ENCODE data around the gene TOM1. TPM values are rescaled to one million over a fixed set of nuclear protein-coding genes. Genes with fewer than 3 reads are reported as not detected.

Gene TOM1
- total RNA-seq, 1 donor from 2014 or later = 53.0 TPM

DNA sequence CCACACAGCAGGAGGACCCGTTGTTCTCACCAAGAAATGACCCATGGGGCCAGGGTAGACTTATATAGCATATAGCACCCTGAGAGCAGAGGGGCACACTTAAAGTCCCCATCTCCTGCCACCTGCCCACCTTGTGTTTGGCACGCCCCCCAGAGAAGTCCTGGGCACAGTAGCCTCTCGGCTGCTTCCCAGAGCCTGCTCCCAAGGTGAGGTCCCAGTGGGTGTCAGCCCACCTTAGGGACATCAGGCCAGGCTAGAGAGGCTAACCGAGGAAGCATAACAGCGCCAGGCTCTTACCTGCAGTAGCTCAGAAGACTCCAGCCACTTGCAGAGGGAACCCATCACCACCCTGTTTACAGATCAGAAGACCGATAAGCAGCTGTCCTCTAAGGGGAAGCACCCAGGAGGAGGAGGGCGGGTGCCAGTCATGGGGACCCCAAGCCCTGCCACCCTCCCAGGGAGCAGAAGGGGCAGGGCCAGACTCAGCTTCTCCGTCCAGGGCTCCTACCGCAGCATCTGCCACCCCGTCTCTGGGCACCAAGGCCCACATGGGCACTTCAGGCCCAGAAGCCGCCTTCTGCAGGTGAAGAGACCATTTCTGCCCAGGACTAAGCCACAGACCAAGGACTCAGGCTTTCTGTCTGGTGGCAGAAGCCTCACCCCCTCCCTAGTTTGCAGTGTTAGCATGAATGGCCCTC, 46.3 kb downstream of the TOM1 start:
- DNase-seq (ENCODE audit: low spot score) = no peak

DNA sequence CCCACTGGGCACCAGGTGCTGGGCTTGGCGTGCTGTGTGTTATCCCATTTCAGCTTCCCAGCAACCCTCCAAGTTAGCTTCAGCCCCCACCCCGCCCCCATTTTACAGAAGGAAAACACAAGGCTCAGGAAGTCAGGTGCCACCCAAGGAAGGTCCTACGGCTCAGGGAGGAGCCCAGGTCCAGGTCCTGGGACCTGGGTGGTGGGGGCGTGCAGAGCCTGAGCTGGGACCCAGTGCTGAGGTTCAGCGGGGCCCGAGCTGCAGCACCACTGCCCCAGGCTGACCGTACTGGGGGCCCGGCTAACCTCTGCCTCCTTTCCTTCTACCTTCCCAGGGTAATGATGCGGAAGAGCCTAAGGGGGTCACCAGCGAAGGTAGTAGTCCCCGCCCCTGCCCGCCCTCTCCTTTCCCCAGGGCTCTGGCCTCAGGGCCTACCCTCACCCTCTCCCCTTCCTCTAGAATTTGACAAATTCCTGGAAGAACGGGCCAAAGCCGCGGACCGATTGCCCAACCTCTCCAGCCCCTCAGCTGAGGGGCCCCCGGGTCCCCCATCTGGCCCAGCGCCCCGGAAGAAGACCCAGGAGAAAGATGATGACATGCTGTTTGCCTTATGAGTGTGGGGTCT, 47.0 kb downstream of the TOM1 start:
- DNase-seq (ENCODE audit: low spot score) = no peak

DNA sequence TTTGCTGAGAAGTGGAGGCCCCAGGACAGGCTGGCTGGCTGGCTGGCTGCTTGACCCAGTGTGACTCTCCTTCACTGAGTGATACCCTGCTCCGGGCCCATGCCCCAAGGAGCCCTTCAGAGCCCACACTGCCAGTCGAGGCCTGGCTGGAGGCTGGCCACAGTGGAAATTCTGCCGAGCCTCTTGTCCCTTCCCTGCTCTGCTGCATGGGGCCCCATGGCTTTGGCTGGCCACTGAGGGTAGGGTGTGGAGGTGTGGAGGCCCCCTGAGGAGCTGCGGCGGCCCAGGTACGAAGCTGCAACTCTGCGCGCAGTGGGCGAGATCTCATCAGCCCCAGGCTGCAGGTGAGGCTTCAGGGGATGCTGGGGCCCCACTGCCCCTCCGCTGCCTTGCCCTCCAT, 47.8 kb downstream of the TOM1 start:
- no peak for DNase-seq (ENCODE audit: low spot score)

DNA sequence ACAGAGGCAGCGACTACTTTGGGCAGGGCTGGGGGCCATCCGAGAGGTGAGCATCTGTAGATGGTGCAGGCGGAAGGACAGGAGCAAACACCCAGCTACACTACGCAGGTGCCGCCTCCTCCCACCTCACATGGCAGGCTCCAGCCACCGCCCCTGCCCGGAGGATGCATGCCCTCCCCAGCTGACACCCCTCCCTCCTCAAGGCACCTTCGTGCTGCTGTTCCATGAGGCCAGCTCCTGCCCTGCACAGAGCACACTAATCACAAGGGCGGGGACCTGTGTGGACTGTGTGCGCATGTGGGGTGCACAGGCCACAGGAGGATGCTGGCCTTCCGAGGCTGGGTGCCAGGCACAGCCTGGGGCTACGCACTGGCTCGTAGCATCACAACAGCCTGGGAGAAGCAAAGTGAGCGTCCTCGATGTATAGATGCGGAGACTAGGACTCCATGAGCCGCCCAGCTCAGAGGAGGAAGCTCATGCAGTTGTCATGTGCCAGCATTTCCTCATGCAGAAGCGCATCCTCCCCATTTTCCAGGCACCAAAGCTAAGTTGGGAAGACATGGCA, 48.4 kb downstream of the TOM1 start:
- no peak for DNase-seq (ENCODE audit: low spot score)

DNA sequence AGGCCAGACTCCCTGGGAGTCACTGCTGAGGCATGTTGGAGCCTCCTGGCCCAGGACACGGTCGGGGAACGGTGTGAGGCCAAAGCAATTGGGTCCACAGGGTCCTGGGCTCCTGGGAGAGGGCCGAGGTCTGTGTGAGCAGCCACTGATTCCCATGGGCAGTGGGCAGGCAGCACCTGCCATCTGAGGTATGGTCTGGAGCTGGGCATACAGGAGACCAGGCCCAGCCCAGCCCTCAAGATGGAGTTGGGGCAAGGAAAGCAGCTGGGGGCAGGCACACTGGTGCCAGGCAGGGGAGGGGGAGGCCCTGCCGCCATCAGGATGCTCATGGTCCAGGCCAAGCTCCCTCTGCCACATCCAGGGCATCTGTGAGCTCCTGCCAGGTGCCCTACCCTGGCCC, 49.0 kb downstream of the TOM1 start:
- no peak for DNase-seq (ENCODE audit: low spot score)

DNA sequence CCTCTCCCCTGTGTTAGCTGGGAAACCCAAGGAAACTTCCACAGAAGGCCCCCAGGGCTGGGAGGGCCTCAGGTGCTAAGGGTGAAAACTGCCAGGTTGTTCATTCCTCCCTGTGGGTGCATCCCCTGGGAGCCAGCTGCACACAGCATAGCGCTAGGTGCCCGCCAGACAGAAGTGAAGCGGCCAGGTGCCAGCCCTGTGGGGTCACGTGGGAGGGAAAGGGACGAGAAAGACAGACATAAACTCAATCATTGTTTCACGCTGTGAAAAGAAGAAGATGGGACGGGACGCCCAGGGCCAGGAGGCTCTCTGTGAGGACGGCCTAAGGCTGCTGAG, 49.6 kb downstream of the TOM1 start:
- DNase-seq (ENCODE audit: low spot score) = no peak

DNA sequence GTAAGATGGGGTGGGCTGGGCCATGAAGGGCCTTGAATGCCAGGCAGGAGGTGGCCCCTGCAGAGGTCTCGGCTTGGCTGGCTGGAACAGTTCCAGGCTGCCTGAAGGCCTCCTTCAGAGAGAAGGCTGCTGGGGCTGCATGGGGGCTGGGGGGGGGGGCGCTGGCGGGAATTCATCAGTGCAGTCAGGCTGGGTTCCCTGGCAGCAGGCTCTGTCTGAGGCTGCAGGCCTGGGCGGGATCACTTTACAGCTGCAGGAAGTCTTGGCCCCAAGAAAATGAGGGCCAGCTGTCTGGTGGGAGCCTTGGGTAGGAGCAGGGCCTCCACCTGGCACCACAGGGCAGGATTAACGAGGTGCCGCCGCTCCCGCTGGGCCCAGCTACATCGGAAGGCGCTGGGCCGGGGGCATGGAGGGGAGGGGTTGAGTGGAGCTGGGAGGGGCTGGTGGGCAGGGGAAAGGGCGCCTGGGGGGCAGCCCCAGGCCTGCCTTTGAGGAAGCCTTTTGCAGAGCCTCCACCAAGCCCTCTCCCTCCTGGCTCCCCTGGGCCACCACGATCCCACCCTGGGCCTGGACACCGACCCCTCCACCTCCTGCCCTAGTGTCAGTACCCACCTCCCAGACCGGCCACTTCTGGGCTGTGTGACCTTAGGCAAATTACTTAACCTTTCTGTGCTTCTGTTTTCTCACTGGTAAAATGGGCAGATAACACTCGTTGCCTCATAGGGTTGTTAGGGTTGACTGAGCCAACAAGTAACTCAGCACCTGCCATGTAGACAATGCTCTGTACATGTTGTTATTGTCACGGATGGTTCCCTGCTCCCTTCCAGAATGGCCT, 50.2 kb downstream of the TOM1 start:
- peak; percentile 81 for DNase-seq (ENCODE audit: low spot score)

DNA sequence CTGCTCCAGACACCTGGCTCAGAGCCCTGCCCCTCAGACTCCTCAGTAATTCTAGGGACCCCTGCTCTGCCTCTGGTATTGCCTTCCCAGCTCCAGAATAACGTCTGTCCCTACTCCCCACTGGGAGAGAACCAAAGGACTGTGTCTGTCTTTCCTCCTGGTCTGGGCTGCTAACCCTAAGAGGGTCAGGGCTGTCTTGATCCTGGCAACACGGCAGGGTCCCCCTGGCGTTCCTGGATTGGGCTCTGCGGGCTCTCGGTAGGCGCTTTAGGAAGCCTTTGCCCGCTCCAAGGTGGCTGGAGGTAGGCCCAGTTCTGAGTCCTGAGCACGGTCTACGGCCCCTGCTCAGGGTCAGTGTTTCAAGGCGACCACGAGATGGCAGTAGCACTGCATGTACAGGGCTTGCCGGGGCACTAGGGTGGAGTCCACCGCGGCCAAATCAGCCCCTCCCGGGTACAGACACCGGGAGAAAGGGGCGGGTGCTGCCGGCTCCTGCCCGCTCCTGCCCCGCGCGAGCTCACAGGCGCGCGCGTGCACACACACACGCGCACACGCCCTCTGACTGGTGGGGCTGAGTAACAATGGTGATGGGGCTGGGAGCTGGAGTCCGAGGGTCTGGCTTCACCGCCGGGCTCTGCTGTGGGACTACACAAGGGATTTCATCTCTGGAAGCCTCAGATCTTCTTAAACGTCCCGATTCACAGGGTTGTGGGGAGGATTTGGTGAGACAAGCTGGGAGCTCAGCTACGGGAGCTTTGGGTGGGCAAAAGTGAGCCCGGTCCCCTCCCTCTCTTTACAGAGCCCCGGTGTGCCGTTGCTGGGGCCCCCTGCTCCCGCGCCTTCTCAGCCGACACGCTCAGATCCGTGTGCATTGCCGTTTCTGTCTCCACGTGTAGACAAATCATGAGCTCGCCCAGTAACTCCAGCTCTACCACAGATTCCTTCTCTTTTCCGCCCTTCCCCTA, 51.1 kb downstream of the TOM1 start:
- DNase-seq (ENCODE audit: low spot score) = peak; percentile 96

DNA sequence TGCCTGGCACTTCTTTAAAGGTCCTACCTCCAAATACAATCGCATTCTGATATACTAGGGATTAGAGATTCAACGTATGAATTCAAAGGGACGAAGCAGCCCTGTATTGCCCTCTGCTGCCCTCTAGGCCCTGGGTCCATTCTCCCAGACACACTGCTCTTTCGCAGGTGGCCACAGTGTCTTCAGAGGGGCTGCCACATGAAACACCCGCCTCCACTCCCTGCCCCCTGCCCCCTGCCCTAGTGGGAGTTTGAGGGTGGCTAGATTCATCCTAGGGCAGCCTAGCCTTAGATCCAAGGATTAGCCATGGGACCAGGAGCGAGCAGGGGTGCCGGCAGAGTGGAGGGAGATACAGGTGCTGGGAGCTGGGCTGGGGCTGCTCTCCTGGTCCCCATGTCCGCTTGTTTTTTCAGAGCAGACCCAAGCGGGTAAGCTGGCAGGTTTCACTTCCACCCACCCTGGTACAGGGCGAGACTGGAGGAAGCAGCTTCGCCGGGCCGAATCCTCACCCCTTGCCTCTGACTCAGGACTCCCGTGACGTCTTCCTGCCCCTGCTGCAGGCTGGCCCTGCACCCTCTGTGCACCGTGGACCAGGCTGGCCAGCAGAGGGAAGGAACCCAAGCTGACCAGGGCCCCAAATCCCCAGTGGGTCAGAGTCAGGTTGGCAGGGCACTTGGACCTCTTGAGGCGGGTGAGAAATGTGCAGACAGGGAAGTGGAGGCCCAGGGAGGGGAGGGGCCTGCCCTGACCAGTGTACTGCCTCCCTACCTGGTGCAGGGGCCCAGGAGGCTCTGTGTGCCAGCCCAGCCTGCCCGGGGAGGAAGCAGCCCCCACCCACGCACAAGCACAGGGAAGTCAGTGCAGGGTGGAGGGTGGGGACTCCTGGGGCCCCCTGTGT, 52.8 kb downstream of the TOM1 start:
- peak; percentile 64 for DNase-seq (ENCODE audit: low spot score)

DNA sequence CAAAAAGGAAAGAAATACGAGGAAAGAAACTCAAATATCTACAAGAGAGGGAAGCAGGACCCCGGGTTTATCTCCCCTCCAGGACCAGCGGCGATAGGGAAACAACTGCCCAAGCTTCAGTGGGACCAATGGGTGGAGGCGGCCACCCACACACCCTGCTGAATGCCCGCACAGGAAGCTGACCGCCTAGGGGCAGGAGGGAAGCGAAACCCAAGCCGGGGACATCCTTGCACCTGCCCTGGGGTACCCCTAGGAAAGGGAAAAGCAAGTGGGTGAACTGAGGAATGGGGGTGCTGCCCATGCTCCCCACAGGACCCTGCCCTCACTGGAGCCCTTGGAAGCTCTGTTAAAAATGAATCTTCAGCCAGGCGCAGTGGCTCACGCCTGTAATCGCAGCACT, 53.6 kb downstream of the TOM1 start:
- no peak for DNase-seq (ENCODE audit: low spot score)

DNA sequence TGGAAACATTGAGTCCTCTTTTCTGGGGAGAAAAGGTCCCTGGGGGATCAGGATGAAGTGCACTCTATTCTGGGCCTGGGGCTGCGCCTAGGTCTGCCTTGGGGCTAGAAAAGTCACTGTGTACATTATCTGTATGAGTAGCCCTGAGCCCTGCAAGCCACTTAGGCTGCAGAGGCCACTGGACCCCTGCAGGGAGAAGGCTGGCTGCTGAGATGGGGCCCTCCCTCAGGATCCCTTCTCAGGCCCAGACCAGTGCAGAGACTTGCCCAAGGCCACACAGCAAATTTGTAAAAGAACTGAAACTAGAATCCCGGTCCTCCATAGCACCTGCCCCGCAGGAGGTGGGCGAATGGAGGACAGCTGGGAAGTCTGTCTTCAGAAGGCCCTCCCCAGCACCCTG, 54.4 kb downstream of the TOM1 start:
- no peak for DNase-seq (ENCODE audit: low spot score)

DNA sequence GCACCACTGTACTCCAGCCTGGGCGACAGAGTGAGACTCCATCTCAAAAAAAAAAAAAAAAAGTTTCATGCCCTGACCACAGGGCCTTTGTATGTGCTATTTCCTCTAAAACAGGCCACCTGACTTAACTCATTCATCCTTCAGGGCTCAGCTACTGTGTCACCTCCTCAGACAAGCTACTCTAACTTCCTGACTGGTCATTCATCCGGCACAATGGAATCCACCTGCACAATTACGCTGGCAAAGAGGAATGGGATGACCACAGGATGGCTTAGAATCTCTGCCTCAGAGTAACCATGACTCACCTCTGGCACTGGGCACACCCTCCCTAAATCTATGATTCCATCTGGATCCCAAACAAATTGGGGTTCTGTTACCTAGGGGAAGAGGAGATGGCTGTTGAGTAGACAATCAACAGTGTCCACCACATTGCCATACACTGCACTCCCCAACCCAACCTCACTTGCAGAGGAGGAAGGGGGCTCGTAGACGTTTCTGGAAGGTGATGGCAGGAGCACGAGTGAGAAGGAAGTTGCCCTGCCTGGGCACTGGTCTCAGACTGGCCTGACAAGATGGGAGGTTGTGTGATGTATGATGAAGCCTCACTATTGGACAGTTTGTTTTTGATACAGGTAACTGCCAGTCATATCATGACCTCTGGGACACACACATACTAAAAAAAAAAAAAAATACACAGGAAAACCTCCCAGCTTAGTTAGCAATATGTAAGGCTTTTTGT, 58.4 kb downstream of the TOM1 start:
- no peak for DNase-seq (ENCODE audit: low spot score)

DNA sequence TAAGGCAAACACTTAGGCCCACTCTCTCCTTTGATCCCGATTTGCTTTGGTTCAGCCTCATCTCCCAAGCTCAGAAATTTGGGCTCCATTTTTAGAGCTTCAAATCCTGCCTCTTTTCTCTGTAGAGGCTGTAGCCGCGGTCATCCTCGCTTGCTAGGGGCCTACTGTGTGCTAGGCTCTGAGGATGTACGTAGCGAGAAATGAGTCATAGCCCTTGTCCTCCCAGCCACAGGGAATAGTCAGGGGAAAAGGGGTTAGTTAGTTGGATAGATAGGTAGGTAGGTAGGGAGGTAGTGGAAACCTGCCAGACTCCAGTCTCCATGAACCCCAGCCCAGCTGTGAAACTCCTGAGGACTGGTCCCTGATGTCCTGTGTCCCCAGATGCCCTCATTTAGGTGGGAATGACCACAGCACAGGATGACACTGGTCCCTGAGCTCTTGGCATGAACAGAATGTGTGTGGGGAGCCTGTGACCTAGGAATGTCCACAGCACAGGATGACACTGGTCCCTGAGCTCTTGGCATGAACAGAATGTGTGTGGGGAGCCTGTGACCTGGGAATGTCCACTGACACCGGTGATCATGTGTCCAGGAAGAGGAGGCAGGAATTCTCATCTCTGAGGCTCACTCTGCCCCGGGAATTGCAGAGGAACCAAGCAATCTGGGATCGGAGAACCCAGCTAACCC, 59.8 kb downstream of the TOM1 start:
- no peak for DNase-seq (ENCODE audit: low spot score)

DNA sequence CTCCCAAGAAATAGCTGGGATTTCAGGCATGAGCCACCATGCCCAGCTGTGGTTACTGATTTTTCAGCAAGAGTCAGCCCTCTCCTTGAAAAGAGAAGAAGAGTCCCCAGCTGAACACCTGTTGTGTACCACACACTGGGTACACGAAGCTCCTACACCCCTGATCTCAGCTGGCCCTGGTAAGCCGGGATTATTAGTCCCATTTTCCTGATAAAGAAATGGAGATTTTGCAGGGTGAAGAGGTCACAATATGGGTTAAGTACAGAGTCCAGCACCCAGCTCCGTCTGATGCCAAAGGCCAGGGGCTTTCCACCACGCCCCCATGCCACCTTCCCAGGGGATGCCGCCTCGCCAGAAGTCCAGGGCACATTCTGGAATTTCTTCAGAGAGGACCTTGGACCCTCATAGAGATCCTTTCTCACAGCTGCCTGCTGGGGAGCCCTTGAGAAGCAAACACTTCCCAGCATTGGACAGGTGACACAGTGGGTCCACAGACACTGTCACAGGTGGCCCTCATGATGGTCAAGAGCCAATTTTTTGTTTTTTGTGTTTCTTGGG, 61.4 kb downstream of the TOM1 start:
- no peak for DNase-seq (ENCODE audit: low spot score)

DNA sequence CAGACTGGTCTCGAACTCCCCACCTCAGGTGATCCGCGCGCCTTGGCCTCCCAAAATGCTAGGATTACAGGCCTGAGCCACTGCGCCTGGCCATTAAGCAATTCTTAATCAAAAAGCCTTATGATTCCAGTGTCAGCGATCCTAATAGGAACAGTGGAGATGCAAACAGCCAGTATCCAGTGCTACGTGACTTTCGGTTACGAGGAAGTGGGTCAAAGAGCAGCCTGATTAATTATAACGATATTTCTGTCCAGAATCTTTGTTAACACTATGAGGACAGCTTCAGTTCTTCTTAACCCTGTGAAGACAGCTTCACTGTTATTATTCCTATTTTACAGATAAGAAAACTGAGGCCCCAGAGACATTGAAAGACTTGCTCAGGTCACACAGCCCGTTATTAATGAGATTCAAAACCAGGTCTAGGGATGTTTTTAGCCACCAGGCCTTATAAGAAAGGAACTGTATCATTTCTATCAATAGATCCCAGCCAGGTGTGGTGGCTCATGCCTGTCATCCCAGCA, 63.9 kb downstream of the TOM1 start:
- DNase-seq (ENCODE audit: low spot score) = no peak

DNA sequence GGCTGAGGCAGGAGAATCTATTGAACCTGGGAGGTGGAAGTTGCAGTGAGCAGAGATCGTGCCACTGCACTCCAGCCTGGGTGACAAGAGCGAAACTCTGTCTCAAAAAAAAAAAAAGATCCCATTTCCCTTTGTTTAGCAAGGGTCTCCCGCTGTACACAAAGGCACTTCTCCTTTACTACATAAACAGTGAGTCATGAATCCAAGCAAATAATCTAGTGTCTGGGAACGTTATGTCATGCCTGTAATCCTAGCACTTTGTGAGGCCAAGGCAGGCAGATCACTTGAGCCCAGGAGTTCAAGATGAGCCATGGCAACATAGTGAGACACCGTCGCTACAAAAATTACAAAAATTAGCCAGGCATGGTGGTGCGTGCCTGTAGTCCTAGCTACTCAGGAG, 64.5 kb downstream of the TOM1 start:
- DNase-seq (ENCODE audit: low spot score) = peak; percentile 83

DNA sequence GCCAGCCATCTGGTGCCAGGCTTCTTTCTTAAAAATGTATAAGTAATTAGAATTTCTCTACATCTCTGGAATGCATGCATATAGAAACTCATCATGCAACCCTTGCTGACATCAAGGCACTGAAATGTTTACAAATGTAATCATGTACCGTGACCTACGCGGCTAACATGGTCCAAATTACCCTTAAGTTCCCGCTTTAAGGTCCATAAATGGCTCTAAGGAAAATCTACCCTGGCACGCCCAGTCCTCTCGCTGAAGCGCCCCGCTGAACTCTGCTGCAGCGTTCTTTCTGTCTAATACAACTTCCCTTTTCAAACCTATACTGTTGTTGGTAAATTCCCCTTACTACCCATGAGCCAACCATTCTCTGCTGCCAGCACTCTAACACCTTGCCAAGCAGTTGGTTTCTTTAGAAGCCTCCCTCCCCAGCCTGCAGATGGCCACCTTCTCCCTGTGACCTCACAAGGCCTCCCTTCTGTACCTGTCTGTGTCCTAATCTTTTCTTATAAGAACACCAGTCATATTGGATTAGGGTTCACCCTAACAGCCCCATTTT, 67.7 kb downstream of the TOM1 start:
- no peak for DNase-seq (ENCODE audit: low spot score)

DNA sequence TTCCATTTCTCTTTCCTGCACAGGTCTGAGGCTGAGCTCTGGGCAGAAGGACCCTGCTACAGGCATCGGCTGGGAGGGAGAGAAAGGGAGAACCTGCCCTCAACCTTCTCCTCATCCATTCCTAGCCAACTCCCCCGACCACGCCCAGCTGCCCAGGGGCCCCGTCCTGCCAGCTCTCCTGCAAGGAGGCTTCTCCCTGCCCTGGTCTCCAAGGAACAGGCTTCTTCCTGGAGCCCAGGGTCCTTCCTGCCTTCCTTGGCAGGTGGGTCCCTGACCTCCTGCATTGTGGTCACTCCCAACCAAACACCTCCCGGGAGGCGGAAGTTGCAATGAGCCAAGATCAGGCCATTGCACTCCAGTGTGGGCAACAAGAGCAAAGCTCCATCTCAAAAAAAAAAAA, 68.7 kb downstream of the TOM1 start:
- no peak for DNase-seq (ENCODE audit: low spot score)

Measured in umbilical cord (tissue), 2 donors.